Activated CD8-positive, alpha-beta T cell treated with anti-CD3 and anti-CD28 coated beads, Interleukin-2, amount 10 ng/mL, durations not matched to agents 7 days and 5 days (primary cell): ENCODE measurements around the gene PDZD8. TPM values are rescaled to one million over a fixed set of nuclear protein-coding genes. Genes with fewer than 3 reads are reported as not detected.
"Not testable (repeated sequence)": the region's sequence is repeated elsewhere in the genome, so short reads cannot be mapped to it uniquely, and the experiment has no call there.

Source experiments
- ATAC-seq: fragments of 150-1000 bp; cut with Tn5 transposase; one replicate; pipeline ENCODE4 v1.10.0; 2021; ENCODE audit warnings: moderate library complexity
- CTCF ChIA-PET: fragments of 350-600 bp; sonication (Branson Sonifier 250); formaldehyde crosslinking; loops from one replicate; lab custom pipeline; 2021; ENCODE audit warnings: antibody characterized with exemption; lab: Charles Lee
- POLR2A ChIA-PET: fragments of 350-600 bp; sonication (Branson Sonifier 250); formaldehyde crosslinking; loops from one replicate; lab custom pipeline; 2021; ENCODE audit warnings: antibody characterized with exemption; lab: Charles Lee
- DNase-seq: peaks from one replicate; pipeline ENCODE4 v3.0.0-alpha.2; 2020
- H3K27ac Mint-ChIP-seq: one replicate; pipeline ENCODE4 v1.8.0; 2021; ENCODE audit warnings: mild to moderate bottlenecking, mixed read lengths
- H3K27me3 Mint-ChIP-seq: one replicate; pipeline ENCODE4 v1.8.0; 2021; ENCODE audit warnings: low read depth, mixed read lengths
- H3K36me3 Mint-ChIP-seq: one replicate; pipeline ENCODE4 v1.8.0; 2021; ENCODE audit warnings: low read depth, mixed read lengths
- H3K4me1 Mint-ChIP-seq: one replicate; pipeline ENCODE4 v1.8.0; 2021; ENCODE audit warnings: low read depth, mixed read lengths
- H3K4me3 Mint-ChIP-seq: one replicate; pipeline ENCODE4 v1.8.0; 2021; ENCODE audit warnings: mild to moderate bottlenecking, mixed read lengths
- H3K9me3 Mint-ChIP-seq: one replicate; pipeline ENCODE4 v1.8.0; 2022; ENCODE audit warnings: mixed read lengths; ENCODE audit not compliant: insufficient read depth
- total RNA-seq, 2 experiments: library from RNA; stranded (reverse); gene quantifications; one replicate each; pipeline ENCODE4 v1.2.3, GENCODE V29; 2021

Gene PDZD8
- total RNA-seq, 2 experiments from 2014 or later = 11.2 to 12.5 TPM

DNA sequence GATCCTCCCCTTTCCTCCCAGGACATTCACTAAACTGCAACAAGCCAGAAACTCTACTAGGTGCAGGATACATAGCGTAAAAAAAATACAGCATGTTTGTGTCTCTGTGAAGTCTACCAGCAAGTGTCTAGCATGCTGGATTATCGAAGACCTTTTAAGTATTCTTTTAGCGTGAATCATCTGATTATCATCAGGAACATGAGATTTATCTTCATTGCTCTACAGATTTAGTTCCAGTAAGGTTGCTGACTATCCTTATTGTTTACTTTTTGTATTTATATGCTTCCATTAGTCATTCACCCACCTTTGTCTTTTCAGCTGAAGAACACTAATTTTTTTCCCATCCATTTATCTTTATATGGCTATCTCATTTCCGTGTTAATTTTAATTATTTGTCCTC, 62.8 kb downstream of the PDZD8 start:
- no peak overlapping the region for H3K27ac Mint-ChIP-seq
- no peak for DNase-seq
- ChIA-PET CTCF (interaction anchor here (2.7 kb wide), 1 partner anchor 96 kb away, joined by 12 read pairs; no protein-coding TSS in a partner anchor), POLR2A (no interaction called here)
- H3K9me3 Mint-ChIP-seq = no peaks in the 10 kb centered on the region
- no peak overlapping the region for H3K4me3 Mint-ChIP-seq
- no peaks in the 10 kb centered on the region for H3K4me1 Mint-ChIP-seq
- H3K36me3 Mint-ChIP-seq = peaks cover 6% of the 10 kb centered on the region
- no peaks in the 10 kb centered on the region for H3K27me3 Mint-ChIP-seq
- ATAC-seq = no peak

DNA sequence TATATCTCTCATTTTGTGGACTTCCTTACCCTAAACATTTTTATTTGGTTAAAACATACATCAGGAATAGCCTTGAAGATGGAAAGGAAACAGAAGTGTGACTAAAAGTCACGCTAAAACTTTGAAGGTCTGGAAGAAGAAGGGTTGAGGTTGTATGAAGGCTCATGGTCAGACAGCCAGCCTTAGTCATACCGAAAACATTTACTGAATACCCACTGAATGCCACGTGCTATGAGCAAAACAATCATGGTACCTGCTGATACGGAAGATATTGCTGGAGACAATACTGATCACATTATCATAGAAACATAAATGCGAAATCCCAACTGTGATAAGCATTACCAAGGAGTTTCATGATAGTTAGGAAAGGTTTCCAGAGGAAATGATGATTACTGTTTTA, 64.0 kb downstream of the PDZD8 start:
- Mint-ChIP-seq H3K27ac (no peak overlapping the region), H3K36me3 (peaks cover 9% of the 10 kb centered on the region), H3K9me3 (no peaks in the 10 kb centered on the region), H3K4me1 (no peaks in the 10 kb centered on the region), H3K27me3 (no peaks in the 10 kb centered on the region), H3K4me3 (no peak overlapping the region)
- ATAC-seq (no peak), DNase-seq (no peak)
- ChIA-PET POLR2A (no interaction called here), CTCF (interaction anchor here (3.7 kb wide), 1 partner anchor 9 kb away, joined by 19 read pairs; no protein-coding TSS in a partner anchor)

DNA sequence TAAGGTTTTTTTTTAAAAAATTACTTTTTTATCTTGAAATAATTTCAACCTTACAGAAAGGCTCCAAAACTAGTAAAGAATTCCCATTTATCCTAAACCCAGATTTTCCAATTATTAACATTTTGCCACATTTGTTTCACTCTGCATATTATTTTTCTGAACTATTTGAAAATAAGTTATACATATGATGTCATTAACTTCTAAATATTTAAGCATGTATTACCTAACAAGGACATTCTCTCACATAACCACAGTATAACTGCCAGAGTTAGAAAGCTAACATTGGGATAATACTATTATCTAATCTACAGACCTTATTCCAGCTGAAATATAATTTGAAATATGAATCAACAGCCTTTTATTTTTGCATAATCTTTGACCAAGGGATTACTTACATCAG, 68.6 kb downstream of the PDZD8 start:
- H3K36me3 Mint-ChIP-seq = peaks cover 23% of the 10 kb centered on the region
- no peaks in the 10 kb centered on the region for H3K9me3 Mint-ChIP-seq
- DNase-seq (no peak), ATAC-seq (no peak)
- no peaks in the 10 kb centered on the region for H3K27me3 Mint-ChIP-seq
- CTCF ChIA-PET = no interaction called here
- no peak overlapping the region for H3K4me3 Mint-ChIP-seq
- no peak overlapping the region for H3K27ac Mint-ChIP-seq
- H3K4me1 Mint-ChIP-seq = no peaks in the 10 kb centered on the region
- POLR2A ChIA-PET = no interaction called here

DNA sequence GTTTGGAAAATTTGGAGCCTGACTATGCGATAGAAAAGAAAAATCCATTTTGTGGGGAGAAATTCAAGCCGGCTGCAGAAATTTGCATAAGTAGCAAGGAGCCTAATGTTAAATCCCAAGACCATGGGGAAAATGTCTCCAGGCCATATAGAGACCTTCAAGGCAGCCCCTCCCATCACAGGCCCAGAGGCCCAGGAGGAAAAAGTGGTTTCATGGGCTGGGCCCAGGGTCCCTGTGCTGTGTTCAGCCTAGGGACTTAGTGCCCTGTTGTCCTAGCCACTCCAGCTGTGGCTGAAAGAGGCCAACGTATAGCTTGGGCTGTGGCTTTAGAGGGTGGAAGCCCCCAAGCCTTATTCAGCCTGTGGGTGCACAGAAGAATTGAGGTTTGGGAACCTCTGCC, 71.8 kb downstream of the PDZD8 start:
- Mint-ChIP-seq H3K36me3 (peaks cover 27% of the 10 kb centered on the region), H3K9me3 (peaks cover 13% of the 10 kb centered on the region)
- DNase-seq, H3K4me3 Mint-ChIP-seq, H3K27ac Mint-ChIP-seq, H3K4me1 Mint-ChIP-seq, H3K27me3 Mint-ChIP-seq, POLR2A ChIA-PET, ATAC-seq: not testable (repeated sequence)
- CTCF ChIA-PET = interaction anchor here (1.4 kb wide), 1 partner anchor 86 kb away, joined by 3 read pairs; no protein-coding TSS in a partner anchor

DNA sequence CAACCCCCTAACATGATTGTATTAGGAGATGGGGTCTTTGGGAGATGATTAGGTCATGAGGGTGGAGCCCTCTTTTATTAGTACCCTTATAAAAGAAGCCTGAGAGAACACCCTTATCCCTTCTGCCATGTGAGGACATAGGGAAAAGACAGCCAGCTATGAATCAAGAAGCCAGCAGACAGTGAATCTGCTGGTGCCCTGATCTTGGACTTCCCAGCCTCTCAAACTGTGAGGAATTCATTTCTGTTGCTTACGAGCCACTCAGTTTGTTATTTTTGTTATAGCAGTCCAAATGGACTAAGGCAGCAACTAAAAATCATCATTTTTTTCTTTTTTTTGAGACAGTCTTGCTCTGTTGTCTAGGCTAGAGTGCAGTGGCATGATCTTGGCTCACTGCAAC, 74.6 kb downstream of the PDZD8 start:
- Mint-ChIP-seq H3K27me3 (no peaks in the 10 kb centered on the region), H3K4me1 (no peaks in the 10 kb centered on the region), H3K27ac (no peak overlapping the region), H3K4me3 (no peak overlapping the region), H3K9me3 (peaks cover 13% of the 10 kb centered on the region), H3K36me3 (peaks cover 24% of the 10 kb centered on the region)
- ChIA-PET CTCF (interaction anchor here (1.9 kb wide), 1 partner anchor 18 kb away, joined by 4 read pairs; no protein-coding TSS in a partner anchor), POLR2A (no interaction called here)
- DNase-seq = no peak
- ATAC-seq = no peak

DNA sequence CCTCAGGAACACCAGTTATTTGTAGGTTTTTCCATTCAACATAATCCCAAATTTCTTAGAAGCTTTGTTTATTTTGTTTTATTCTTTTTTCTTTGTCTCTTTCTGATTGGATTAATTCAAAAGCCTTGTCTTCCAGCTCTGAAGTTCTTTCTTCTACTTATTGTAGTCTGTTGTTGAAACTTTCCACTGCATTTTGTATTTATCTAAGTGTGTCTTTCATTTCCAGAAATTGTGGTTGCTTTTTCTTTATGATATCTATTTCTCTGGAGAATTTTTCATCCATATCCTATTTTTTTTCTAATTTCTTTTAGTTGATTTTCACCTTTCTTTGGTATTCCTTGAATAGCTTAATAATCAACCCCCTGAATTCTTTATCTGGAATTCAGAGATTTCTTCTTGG, 75.8 kb downstream of the PDZD8 start:
- no peak overlapping the region for H3K4me3 Mint-ChIP-seq
- CTCF ChIA-PET = interaction anchor here (1.3 to 2.8 kb wide), 2 partner anchors 20 to 83 kb away, joined by 4 to 9 read pairs; no protein-coding TSS in a partner anchor
- no peaks in the 10 kb centered on the region for H3K27me3 Mint-ChIP-seq
- no peaks in the 10 kb centered on the region for H3K4me1 Mint-ChIP-seq
- peaks cover 13% of the 10 kb centered on the region for H3K9me3 Mint-ChIP-seq
- POLR2A ChIA-PET = no interaction called here
- DNase-seq (no peak), ATAC-seq (no peak)
- H3K27ac Mint-ChIP-seq = no peak overlapping the region
- peaks cover 23% of the 10 kb centered on the region for H3K36me3 Mint-ChIP-seq

DNA sequence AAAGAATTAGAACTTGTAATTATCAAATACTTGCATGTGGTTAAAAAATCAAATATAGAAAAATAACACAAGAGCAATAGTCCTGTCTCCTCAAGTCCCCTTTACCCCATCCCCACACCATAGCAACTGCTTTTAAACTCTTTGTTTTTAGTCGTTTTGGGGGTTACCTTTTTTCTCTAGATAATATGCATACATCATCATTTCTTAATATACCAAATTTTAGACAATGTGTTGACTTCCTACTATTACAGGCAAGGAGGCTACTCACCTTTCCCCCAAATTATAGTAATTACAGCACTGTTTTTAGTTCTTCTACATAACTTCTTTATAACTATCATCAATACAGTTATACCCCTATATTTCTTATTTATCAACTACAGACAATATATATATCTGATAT, 77.0 kb downstream of the PDZD8 start:
- POLR2A ChIA-PET = no interaction called here
- no peak for ATAC-seq
- Mint-ChIP-seq H3K4me3 (no peak overlapping the region), H3K27me3 (no peaks in the 10 kb centered on the region), H3K4me1 (no peaks in the 10 kb centered on the region), H3K9me3 (peaks cover 13% of the 10 kb centered on the region), H3K27ac (no peak overlapping the region), H3K36me3 (peaks cover 18% of the 10 kb centered on the region)
- no peak for DNase-seq
- CTCF ChIA-PET = interaction anchor here (1.3 to 2.8 kb wide), 2 partner anchors 21 to 81 kb away, joined by 4 to 9 read pairs; no protein-coding TSS in a partner anchor

DNA sequence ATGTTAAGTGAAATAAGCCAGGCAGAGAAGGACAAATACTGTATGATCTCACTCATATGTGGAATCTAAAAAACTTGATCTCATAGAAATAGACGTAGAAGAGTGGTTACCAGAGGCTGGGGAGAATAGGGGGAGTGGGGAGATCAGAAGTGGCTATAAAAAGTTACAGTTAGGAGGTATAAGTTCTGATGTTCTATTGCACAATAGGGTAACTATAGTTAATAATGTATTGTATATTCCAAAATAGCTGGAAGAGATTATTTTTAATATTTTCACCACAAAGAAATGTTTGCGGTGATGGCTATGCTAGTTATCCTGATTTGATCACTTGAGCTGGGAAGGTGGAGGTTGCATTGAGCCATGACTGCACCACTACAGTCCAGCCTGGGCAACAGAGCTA, 80.5 kb downstream of the PDZD8 start:
- no peak overlapping the region for H3K27ac Mint-ChIP-seq
- peaks cover 9% of the 10 kb centered on the region for H3K36me3 Mint-ChIP-seq
- no peak for ATAC-seq
- ChIA-PET CTCF (interaction anchor here (1.8 kb wide), 1 partner anchor 23 kb away, joined by 3 read pairs; no protein-coding TSS in a partner anchor), POLR2A (interaction anchor here (0.6 kb wide), 1 partner anchor 676 kb away, joined by 3 read pairs; no protein-coding TSS in a partner anchor)
- DNase-seq = no peak
- H3K27me3 Mint-ChIP-seq = no peaks in the 10 kb centered on the region
- H3K4me1 Mint-ChIP-seq = no peaks in the 10 kb centered on the region
- H3K9me3 Mint-ChIP-seq = peaks cover 8% of the 10 kb centered on the region
- H3K4me3 Mint-ChIP-seq = no peak overlapping the region

DNA sequence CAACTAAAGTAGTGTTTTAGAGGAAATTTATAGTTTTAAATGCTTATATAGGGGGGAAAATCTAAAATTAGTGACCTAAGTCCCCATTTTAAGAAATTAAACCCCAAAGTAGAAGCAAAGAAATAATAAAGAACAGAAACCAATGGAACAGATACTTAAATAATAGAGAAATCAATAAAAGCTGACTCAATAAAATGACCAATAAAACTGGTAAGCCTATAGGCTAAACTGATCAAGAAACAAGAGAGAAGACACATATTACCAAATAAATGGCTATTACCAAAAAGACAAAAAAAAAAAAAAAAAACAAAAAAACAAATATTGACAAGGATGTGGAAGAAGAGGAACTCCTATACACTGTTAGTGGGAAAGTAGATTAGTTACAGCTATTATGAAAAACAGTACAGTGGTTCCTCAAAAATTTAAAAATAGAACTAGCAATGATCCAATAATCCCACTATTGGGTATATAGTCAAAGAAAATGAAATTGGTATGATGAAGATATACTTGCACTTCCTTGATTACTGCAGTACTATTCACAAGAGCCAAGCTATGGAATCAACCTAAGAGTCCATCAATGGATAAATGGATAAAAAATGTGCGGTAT, 81.1 kb downstream of the PDZD8 start:
- ATAC-seq (no peak), DNase-seq (no peak)
- Mint-ChIP-seq H3K36me3 (peaks cover 12% of the 10 kb centered on the region), H3K27me3 (no peaks in the 10 kb centered on the region), H3K27ac (no peak overlapping the region), H3K9me3 (peaks cover 2% of the 10 kb centered on the region), H3K4me1 (no peaks in the 10 kb centered on the region), H3K4me3 (no peak overlapping the region)
- ChIA-PET CTCF (interaction anchor here (1.8 kb wide), 1 partner anchor 23 kb away, joined by 3 read pairs; no protein-coding TSS in a partner anchor), POLR2A (interaction anchor here (0.6 kb wide), 1 partner anchor 675 kb away, joined by 3 read pairs; no protein-coding TSS in a partner anchor)

DNA sequence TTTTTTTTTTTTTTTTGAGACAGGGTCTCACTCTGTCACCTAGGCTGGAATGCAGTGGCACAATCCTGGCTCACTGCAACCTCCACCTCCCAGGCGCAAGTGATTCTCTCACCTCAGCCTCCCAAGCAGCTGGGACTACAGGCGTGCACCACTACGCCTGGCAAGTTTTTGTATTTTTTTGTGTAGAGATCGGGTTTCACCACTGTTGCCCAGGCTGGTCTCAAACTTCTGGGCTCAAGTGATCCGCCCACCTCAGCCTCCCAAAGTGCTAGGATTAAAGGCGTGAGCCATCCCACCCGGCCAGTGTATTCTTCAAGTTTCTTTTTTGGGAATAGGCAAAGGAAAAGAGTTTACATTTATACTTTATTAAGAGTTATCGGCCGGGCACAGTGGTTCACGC, 84.4 kb downstream of the PDZD8 start:
- H3K4me3 Mint-ChIP-seq, H3K9me3 Mint-ChIP-seq, H3K27me3 Mint-ChIP-seq, DNase-seq, H3K4me1 Mint-ChIP-seq, ATAC-seq, POLR2A ChIA-PET, CTCF ChIA-PET, H3K27ac Mint-ChIP-seq: not testable (repeated sequence)
- H3K36me3 Mint-ChIP-seq = peaks cover 12% of the 10 kb centered on the region

DNA sequence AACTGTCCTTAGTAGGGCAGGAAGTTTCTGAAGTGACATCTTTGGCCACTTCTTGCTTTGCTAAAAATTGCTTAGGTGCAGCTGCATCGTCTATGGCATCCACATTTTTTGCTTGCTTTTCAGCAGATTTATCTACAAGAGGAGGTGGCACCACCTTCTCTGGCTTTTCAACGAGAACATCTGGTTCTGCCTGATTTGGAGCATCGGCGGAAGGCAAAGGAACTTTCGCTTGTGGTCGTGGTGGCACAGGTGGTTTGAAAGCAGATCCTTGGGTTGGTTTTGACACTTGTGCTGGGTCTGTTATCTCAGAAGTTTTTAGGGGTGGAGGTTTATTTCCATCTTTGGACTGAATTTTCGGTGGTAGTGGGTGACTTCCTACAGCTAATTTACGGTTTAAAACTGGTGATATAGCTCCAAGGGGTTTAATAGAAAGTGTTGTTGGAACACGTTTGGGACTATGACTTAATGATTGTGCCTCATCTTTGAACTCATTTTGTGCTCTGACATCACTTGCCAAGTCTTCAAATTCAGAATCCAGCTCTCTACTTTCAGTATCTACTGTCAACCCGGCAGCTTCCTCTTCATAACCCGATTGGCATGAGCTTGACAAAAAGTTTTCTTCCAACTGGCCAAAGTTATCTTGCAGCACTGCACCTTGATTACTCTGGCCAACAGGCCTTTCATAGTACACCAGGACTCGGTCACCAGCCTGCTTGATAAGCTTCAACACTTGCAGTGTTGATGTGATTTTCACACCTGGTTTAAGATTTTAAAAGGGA, 90.3 kb downstream of the PDZD8 start:
- Mint-ChIP-seq H3K4me1 (peaks cover 8% of the 10 kb centered on the region), H3K4me3 (no peak overlapping the region), H3K27ac (no peak overlapping the region), H3K9me3 (no peaks in the 10 kb centered on the region), H3K27me3 (no peaks in the 10 kb centered on the region), H3K36me3 (peaks cover 25% of the 10 kb centered on the region)
- ChIA-PET CTCF (interaction anchor here (0.8 to 3.9 kb wide), 3 partner anchors 34 to 110 kb away, joined by 3 to 20 read pairs (median 7); no protein-coding TSS in a partner anchor), POLR2A (no interaction called here)
- no peak for ATAC-seq
- DNase-seq = no peak

DNA sequence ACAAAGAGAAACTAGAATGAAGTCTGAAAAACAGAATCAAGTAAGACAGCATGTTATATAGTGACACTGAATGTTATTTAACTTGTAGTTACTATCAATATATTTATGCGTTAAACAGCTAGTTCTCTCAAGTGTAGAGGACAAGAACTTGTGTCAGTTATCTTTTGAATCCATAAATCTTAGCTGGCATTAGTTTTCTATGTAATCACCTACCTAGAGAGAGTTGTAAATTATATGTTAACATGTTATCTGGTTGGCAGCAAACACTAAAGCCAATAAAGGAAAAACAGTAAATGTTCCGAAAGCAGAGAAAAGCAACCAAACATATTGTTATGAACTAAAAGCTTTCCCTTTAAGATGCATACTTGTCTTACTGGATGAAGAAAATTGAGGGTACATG, 97.6 kb downstream of the PDZD8 start:
- DNase-seq = no peak
- Mint-ChIP-seq H3K36me3 (peaks cover 2% of the 10 kb centered on the region), H3K4me1 (no peaks in the 10 kb centered on the region), H3K27ac (no peak overlapping the region), H3K4me3 (no peak overlapping the region), H3K27me3 (no peaks in the 10 kb centered on the region), H3K9me3 (no peaks in the 10 kb centered on the region)
- ChIA-PET CTCF (interaction anchor here (1.3 kb wide), 1 partner anchor 61 kb away, joined by 4 read pairs; no protein-coding TSS in a partner anchor), POLR2A (no interaction called here)
- no peak for ATAC-seq
